Measurements from ENCODE around the gene MAP4K2. TPM values are rescaled to one million over a fixed set of nuclear protein-coding genes. Genes with fewer than 3 reads are reported as not detected.
"Not testable (repeated sequence)": the region's sequence is repeated elsewhere in the genome, so short reads cannot be mapped to it uniquely, and the experiment has no call there.

The MAP4K2 gene
- polyA plus RNA-seq (ENCODE audit: insufficient read length): 9.2 TPM

GRCh38 chr11:64803158-64803845, at the start of gene MAP4K2:
Gene MAP4K2, minus strand, starts transcription at chr11:64803214. Its CDS starts 65 bp downstream, at chr11:64803149.
- peak; percentile 51 for DNase-seq (ENCODE audit: low read depth)

DNA sequence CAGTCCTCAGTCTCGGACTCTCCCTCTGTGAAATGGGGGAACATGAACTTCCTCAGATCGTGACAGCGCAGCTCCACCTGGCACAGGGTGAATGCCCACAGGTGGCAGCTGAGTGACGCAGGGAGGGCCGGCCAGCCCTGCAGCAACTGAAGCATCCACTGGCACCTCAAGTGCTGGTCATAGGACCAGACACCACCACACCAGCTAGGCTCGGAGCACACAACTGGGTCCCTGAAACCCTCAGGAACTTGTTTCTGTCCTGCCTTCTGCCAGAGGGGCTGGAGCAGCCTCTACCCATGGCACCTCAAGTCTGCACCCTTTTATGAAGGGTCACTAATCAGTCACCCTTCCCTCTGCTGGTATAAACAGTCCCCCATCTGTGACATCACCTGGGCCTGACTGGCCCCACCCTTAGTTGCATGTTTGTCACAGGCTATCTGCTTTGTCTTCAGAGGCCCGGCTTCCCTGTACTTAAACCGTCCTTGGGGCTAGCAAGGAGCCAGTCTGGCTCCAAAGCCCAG, 48.9 kb upstream of the MAP4K2 start:
- no peak for DNase-seq (ENCODE audit: low read depth)

GRCh38 chr11:64850979-64851567, 48.1 kb upstream of the MAP4K2 start:
- no peak for DNase-seq (ENCODE audit: low read depth)

DNA sequence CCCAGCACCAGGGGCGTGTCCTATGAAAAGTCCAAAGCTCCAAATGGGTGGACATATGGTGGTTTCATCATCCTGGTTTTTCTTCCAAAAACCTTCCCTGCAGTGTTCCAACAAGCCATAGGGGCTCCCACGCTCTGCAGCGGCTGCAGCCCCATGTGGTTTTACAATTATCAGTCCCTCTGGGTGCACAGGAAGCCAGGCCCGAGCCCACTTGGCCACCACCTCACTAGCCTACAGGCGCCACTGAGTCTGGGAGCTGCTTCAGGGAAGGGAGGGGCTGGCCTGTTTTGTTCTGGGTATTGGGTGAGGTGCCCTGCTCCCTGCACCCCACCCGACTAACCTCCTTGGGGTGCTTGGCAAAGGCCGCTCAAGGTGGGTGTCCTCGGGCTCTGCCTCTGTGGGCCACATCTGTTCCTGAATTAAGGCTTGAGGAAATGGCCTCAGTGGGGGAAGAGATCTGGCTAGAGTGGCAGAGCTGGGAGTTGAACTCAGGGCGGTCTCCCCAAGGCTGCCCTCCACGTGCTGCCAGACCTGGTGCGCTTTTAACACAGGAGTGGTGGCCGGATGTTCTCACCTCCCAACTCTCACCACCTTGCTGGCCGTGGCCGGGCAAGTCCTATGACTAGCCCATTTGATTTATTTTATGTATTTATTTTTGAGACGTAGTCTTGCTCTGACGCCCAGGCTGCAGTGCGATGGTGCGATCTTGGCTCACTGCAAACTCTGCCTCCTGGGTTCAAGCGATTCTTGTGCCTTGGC, 46.8 kb upstream of the MAP4K2 start:
- no peak for DNase-seq (ENCODE audit: low read depth)

DNA sequence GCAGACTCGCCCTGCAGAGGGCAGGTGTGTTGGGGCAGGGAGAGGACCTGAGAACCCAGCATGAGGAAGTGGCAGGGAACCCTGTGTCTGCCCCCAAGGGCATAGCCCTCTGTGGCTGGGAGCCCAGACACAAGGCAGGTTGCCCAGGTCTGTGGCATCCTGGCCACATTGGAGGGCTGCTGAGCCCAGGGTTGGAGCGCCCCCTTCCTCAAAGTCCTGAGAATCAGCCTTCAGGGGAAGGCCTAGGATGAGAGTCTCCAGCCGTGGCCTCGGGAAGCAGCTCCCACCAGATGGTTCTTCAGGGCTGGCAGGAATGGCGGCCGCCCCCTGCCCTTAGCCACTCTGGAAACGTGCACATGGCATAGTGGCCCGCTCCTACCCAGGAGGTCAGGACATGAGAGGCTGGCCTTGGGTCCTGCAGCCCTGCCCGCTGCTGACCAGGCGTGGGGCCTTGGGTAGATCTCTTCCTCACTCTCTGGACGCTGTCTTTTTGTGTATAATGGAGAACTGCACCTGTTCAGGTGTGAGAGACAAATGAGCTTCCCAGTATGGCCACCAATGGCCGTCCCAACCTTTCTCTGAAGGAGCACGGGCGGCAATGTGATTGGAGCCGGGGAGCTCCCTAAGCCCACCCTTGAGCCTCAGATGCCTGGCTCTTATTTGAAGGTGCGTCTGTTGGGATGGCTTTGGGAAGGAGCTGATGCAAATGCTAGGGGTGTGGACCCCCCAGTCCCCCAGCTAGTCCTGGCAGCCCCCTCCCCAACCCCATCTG, 46.0 kb upstream of the MAP4K2 start:
- no peak for DNase-seq (ENCODE audit: low read depth)

- DNase-seq (ENCODE audit: low read depth): no peak
Measured at GRCh38 chr11:64848214-64848825, 45.3 kb upstream of the MAP4K2 start.

GRCh38 chr11:64846998-64847666, 44.1 kb upstream of the MAP4K2 start:
- peak; percentile 54 for DNase-seq (ENCODE audit: low read depth)

GRCh38 chr11:64845776-64846129, 42.7 kb upstream of the MAP4K2 start:
- DNase-seq (ENCODE audit: low read depth): not testable (repeated sequence)

- no peak for DNase-seq (ENCODE audit: low read depth)
Measured at GRCh38 chr11:64845129-64845775, 42.2 kb upstream of the MAP4K2 start.

DNA sequence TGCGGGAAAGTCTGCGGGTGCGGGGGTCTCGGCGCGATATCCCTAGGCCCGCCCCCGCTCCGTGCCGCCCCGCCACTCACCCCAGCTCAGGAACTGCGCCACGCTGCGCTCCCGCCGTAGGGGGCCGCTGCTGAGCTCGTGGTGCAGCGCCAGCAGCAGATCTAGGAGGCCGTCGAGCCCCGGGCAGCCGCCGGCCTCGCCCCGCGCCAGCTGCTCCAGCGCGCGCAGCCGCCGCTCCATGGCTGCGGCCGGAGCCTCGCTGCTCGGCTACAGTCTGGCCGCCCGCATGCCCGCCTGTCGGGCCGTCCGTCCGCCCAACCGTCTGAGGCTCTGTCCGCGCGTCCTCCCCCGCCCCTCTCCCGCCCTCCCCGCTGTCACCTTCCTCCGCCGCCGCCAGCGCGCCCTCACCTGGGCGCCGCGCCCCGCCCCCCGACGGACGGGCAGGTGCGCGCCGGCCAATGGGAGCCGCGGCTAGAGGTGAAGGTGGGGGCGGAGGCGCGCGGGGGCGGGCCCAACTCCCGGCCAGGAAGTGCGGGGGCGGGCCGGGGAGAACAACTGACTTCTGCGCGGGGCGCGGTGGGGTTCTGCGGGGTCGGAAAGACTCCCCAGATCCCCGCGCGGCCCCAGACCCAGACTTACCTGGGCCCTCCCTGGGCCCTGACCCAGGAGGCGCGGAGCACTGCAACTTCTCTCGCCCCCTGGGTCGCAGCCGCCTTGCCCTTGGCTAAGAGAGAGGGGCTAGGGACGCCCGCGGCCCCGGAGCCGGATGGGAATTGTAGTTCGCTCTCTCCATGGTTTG, 41.5 kb upstream of the MAP4K2 start, which contains the start of gene CDC42BPG:
CDC42BPG (minus strand) TSS at position 324 of the 799 bp plus-strand sequence; CDS start at position 240, 84 bp downstream.
- DNase-seq (ENCODE audit: low read depth): no peak

DNA sequence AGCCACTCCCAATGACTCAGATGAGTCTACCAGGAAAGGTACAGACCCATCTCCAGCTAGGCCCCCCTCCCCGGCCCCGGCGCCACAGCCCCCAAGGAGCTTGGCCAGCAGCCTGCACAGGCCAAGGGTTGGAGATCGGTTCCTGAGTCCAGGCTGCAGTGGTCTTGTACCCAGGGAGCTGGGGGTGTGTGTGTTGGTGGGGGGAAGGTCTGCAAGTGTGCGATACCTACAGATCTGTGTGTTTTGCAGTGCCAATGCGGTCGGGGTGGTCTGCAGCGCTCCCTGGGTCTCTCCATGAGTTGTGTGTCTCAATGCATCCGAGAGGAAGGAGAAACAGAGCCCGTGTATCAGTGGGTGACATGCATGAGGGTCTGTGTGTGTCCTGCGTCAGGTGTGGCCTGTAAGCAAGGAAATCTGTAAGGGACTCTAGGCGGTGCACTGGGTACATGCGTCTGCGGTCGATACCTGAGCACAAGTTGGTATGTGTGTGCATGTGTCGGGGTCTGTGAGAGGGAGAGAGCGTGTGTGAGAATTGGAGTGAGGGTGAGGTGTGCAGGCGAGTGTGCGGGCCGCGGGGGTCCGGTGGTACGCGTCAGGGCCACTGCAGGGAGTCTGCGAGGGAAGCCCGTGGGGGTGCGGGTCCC, 40.8 kb upstream of the MAP4K2 start:
- DNase-seq (ENCODE audit: low read depth): no peak

- no peak for DNase-seq (ENCODE audit: low read depth)
Measured at GRCh38 chr11:64842851-64843685, 40.1 kb upstream of the MAP4K2 start.

DNA sequence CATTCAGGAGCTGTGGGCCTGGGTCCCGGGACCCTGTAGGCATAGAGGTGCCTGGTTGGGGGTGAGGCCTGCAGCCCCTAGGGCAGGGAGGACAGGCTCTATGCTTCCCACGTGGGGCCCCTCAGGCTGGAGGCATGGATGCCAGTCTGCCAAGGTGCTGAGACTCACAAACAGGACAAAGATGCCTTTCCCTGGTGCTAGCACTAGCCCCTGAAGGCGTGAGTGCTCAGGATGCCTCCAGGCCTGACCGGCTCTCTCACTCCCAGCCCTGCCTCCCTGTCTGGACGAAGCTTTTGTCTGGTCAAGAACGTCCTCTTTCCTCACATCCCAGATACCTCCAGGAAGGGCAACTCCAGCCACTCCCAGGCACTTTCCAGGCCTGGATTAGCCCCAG, 39.3 kb upstream of the MAP4K2 start:
- no peak for DNase-seq (ENCODE audit: low read depth)

DNA sequence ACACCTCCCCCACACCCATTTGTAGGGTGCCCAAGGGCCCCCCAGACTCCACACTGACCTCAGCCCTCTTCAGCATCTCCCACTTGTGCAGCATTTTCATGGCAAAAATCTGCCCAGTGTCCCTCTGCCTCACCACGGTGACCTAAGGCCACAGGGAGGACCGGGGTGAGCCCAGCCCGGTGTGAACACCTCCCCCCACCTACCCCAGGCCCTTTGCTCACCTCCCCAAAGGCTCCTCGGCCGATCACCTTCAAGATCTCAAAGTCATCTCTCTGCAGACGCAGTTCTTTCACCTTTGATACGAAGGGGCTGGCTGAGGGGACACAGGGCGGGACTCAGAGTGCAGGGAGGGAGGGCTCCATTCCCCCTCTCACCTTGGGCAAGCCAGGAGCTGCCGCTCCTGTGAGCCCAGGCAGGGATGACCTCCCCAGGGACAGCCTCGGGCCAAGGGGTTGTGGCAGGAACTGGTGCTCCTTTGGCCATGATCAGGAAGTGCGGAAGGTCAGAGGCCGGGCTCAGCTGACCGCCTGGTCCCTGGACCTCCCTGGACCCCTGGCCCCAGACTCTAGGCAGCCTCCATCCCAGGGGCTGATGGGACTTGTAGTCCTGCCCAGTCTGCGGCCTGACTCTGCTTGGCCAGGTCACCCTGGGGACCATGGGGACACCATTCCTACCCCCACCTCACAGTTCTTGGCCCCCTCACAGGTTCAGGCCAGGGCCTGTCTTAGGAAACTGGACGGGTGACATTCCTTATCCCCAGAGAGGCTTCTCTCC, 38.8 kb upstream of the MAP4K2 start:
- no peak for DNase-seq (ENCODE audit: low read depth)

GRCh38 chr11:64839887-64840782, 37.1 kb upstream of the MAP4K2 start:
- DNase-seq (ENCODE audit: low read depth): no peak

DNA sequence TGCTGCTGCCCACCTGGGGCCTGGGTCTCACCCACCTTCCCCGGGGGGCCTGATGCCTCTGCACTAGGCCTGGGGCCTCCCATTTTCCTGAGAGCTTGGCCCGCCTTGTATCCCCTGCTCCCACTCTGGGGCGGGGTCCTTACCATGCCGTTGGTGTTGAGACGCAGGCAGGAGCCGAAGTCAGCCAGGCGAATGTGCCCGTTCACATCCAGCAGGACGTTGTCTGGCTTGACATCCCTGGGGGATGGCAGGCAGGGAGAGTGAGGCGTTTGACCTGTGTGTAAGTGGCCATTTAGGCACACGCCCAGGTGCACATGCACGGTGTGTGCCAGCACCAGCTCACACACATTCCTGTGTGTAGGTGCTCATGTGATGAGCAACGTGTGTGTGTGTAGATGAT, 36.3 kb upstream of the MAP4K2 start:
- DNase-seq (ENCODE audit: low read depth): no peak
